H1 (cell line): ENCODE measurements around the gene SLX4. TPM values are rescaled to one million over a fixed set of nuclear protein-coding genes. Genes with fewer than 3 reads are reported as not detected.
A peak's percentile ranks its signal among the peaks of the same experiment; 100 is the strongest.

Source experiments
- CTCF ChIA-PET: fragments of 300-600 bp; sonication (Branson Sonifier 250); formaldehyde crosslinking; loops from one replicate; lab custom pipeline; 2021; ENCODE audit not compliant: partially characterized antibody; lab: Charles Lee
- POLR2A ChIA-PET: fragments of 300-600 bp; sonication (Branson Sonifier 250); formaldehyde crosslinking; loops from one replicate; lab custom pipeline; 2021; ENCODE audit warnings: inconsistent platforms; ENCODE audit not compliant: partially characterized antibody; lab: Charles Lee
- DNase-seq, 2 experiments: peaks; one replicate each; pipeline versions ENCODE4 v3.0.0 to v3.0.0-alpha.2; 2010 to 2022; ENCODE audit warnings: low spot score in 2 of 2, low read depth in 1 of 2, mixed read lengths in 1 of 2
- FAIRE-seq: peaks from 2 replicates; lab custom pipeline; 2011; peaks lifted over from hg19 to GRCh38; lab: Jason Lieb, UNC
- H2AFZ ChIP-seq: 2 replicates; pipeline ENCODE4 v1.8.1; 2012; ENCODE audit warnings: low read length, inconsistent platforms
- H2AK5ac ChIP-seq: 2 replicates; pipeline ENCODE4 v1.6.1; 2013; ENCODE audit warnings: low read depth, low read length
- H2BK120ac ChIP-seq: replicated peaks from 2 replicates; pipeline ENCODE3; 2013; ENCODE audit warnings: low read depth, low read length, inconsistent platforms
- H2BK12ac ChIP-seq: 2 replicates; pipeline ENCODE4 v1.6.1; 2013; ENCODE audit warnings: low read depth, low read length
- H2BK15ac ChIP-seq: 2 replicates; pipeline ENCODE4 v1.6.1; 2013; ENCODE audit warnings: low read length
- H2BK20ac ChIP-seq: 2 replicates; pipeline ENCODE4 v1.6.1; 2013; ENCODE audit warnings: low read length
- H2BK5ac ChIP-seq: 2 replicates; pipeline ENCODE4 v1.6.1; 2013; ENCODE audit warnings: low read depth, low read length
- H3K14ac ChIP-seq: 2 replicates; pipeline ENCODE4 v1.6.1; 2013; ENCODE audit warnings: inconsistent platforms; ENCODE audit not compliant: insufficient read length
- H3K18ac ChIP-seq: 2 replicates; pipeline ENCODE4 v1.6.1; 2013; ENCODE audit warnings: low read length; ENCODE audit errors: extremely low read depth
- H3K23ac ChIP-seq: 2 replicates; pipeline ENCODE4 v1.6.1; 2013; ENCODE audit warnings: inconsistent platforms; ENCODE audit not compliant: insufficient read length
- H3K23me2 ChIP-seq: 2 replicates; pipeline ENCODE4 v1.6.1; 2013; ENCODE audit warnings: low read depth, low read length
- H3K27ac ChIP-seq: 2 replicates; pipeline ENCODE4 v1.6.1; 2011; ENCODE audit warnings: low read depth, low read length, inconsistent platforms
- H3K27me3 ChIP-seq, 4 experiments: replicated peaks in 1 of 4; 1 replicate in 1 of 4; 2 replicates in 3 of 4; pipeline versions ENCODE4 v1.6.1 to v1.8.1; 2011 to 2013; ENCODE audit warnings: low read length in 3 of 4, mild to moderate bottlenecking in 3 of 4, inconsistent platforms in 2 of 4, mixed read lengths in 2 of 4, moderate library complexity in 1 of 4; ENCODE audit not compliant: control insufficient read depth in 3 of 4, insufficient read depth in 3 of 4; ENCODE audit errors: extremely low read depth in 1 of 4
- H3K36me3 ChIP-seq, 4 experiments: 2 replicates each; pipeline versions ENCODE4 v1.6.1 to v1.8.1; 2011 to 2013; ENCODE audit warnings: mild to moderate bottlenecking in 4 of 4, low read length in 3 of 4, moderate library complexity in 2 of 4, control low read depth in 1 of 4, inconsistent platforms in 1 of 4; ENCODE audit not compliant: insufficient read depth in 4 of 4, control insufficient read depth in 2 of 4
- H3K4ac ChIP-seq: replicated peaks from 2 replicates; pipeline ENCODE3; 2013; ENCODE audit warnings: low read length, low read depth, mixed read lengths, inconsistent platforms; ENCODE audit not compliant: insufficient read length
- H3K4me1 ChIP-seq, 4 experiments: replicated peaks in 1 of 4; 1 replicate in 1 of 4; 2 replicates in 3 of 4; pipeline versions ENCODE4 v1.6.1 to v1.8.1; 2011 to 2013; ENCODE audit warnings: low read length in 3 of 4, inconsistent platforms in 2 of 4, mixed read lengths in 1 of 4; ENCODE audit not compliant: insufficient read depth in 4 of 4, control insufficient read depth in 3 of 4
- H3K4me2 ChIP-seq, 2 experiments: 2 replicates each; pipeline versions ENCODE4 v1.6.1 to v1.8.1; 2011 to 2013; ENCODE audit warnings: low read depth in 2 of 2, low read length in 2 of 2, control low read depth in 1 of 2, inconsistent platforms in 1 of 2, mild to moderate bottlenecking in 1 of 2; ENCODE audit not compliant: insufficient read depth in 1 of 2
- H3K4me3 ChIP-seq, 4 experiments: fragments of 200-600, 300-600 bp in 1 of 4; sonication (generic), shearing (Covaris generic), sonication (Bioruptor Twin) in 1 of 4; 2 replicates each; pipeline versions ENCODE4 v1.5.1 to v1.8.1; 2011 to 2016; ENCODE audit warnings: low read length in 4 of 4, low read depth in 3 of 4, control low read depth in 2 of 4, inconsistent platforms in 2 of 4, mild to moderate bottlenecking in 2 of 4, mixed read lengths in 1 of 4, moderate library complexity in 1 of 4; ENCODE audit not compliant: insufficient read depth in 2 of 4; ENCODE audit errors: extremely low read depth in 1 of 4
- H3K56ac ChIP-seq: replicated peaks from 2 replicates; pipeline ENCODE3; 2013; ENCODE audit warnings: low read depth, mild to moderate bottlenecking, mixed read lengths, low read length, inconsistent platforms; ENCODE audit not compliant: insufficient read length
- H3K79me1 ChIP-seq: 2 replicates; pipeline ENCODE4 v1.6.1; 2013; ENCODE audit warnings: low read depth, low read length, control low read depth
- H3K79me2 ChIP-seq, 2 experiments: 2 replicates each; pipeline versions ENCODE4 v1.6.1 to v1.8.1; 2012 to 2013; ENCODE audit warnings: low read length in 2 of 2, mild to moderate bottlenecking in 2 of 2, inconsistent platforms in 1 of 2; ENCODE audit not compliant: insufficient read depth in 2 of 2, control insufficient read depth in 1 of 2
- H3K9ac ChIP-seq, 4 experiments: replicated peaks in 1 of 4; 1 replicate in 1 of 4; 2 replicates in 3 of 4; pipeline versions ENCODE4 v1.6.1 to v1.8.1; 2011 to 2013; ENCODE audit warnings: low read depth in 3 of 4, low read length in 3 of 4, control low read depth in 2 of 4, mild to moderate bottlenecking in 2 of 4, moderate library complexity in 2 of 4, inconsistent platforms in 1 of 4; ENCODE audit errors: extremely low read depth in 1 of 4
- H3K9me3 ChIP-seq, 2 experiments: 2 replicates each; pipeline versions ENCODE4 v1.6.1 to v1.8.1; 2012 to 2013; ENCODE audit warnings: mild to moderate bottlenecking in 2 of 2, moderate library complexity in 2 of 2, control low read depth in 1 of 2, inconsistent platforms in 1 of 2, low read depth in 1 of 2, low read length in 1 of 2, mixed read lengths in 1 of 2; ENCODE audit not compliant: insufficient read depth in 2 of 2
- H4K20me1 ChIP-seq, 2 experiments: replicated peaks in 1 of 2; 2 replicates each; pipeline versions ENCODE3 to v1.8.1; 2011 to 2013; ENCODE audit warnings: inconsistent platforms in 2 of 2, low read length in 2 of 2, mild to moderate bottlenecking in 1 of 2; ENCODE audit not compliant: insufficient read depth in 2 of 2, control insufficient read depth in 1 of 2
- H4K5ac ChIP-seq: 2 replicates; pipeline ENCODE4 v1.6.1; 2013; ENCODE audit warnings: low read length, low read depth, mixed read lengths, inconsistent platforms; ENCODE audit not compliant: insufficient read length
- H4K8ac ChIP-seq: 2 replicates; pipeline ENCODE4 v1.8.0; 2013; ENCODE audit warnings: mild to moderate bottlenecking, moderate library complexity, low read length, inconsistent platforms; ENCODE audit not compliant: insufficient read depth; ENCODE audit errors: extremely low read depth
- H4K91ac ChIP-seq: replicated peaks from 2 replicates; pipeline ENCODE3; 2013; ENCODE audit warnings: low read length, mixed read lengths, inconsistent platforms; ENCODE audit not compliant: insufficient read length
- CBX5 ChIP-seq: fragments of 300-800, 300-1000 bp; sonication (generic); IDR thresholded peaks from 2 replicates; pipeline ENCODE4 v1.7.1; 2016; ENCODE audit warnings: antibody characterized with exemption, low read length, low read depth
- JUND ChIP-seq: IDR thresholded peaks from 2 replicates; pipeline ENCODE4 v1.6.1; 2011; ENCODE audit warnings: mild to moderate bottlenecking, improper control_type of control experiment, low read length
- NANOG ChIP-seq: IDR thresholded peaks from 2 replicates; pipeline ENCODE4 v1.6.1; 2011; ENCODE audit warnings: low read length, low read depth, mild to moderate bottlenecking, inconsistent platforms; ENCODE audit not compliant: insufficient read depth, poor library complexity, severe bottlenecking
- POU5F1 ChIP-seq: IDR thresholded peaks from 2 replicates; pipeline ENCODE4 v1.6.1; 2011; ENCODE audit warnings: low read depth, mild to moderate bottlenecking, low read length, moderate library complexity
- RAD21 ChIP-seq, 2 experiments: IDR thresholded peaks in 1 of 2; conservative IDR thresholded peaks in 1 of 2; 2 replicates each; pipeline ENCODE4 v1.6.1; 2011; ENCODE audit warnings: low read depth in 2 of 2, low read length in 2 of 2, improper control_type of control experiment in 1 of 2, inconsistent platforms in 1 of 2, mild to moderate bottlenecking in 1 of 2, moderate library complexity in 1 of 2
- SIN3A ChIP-seq, 2 experiments: IDR thresholded peaks in 1 of 2; conservative IDR thresholded peaks in 1 of 2; 2 replicates each; pipeline ENCODE4 v1.6.1; 2011 to 2012; ENCODE audit warnings: low read length in 2 of 2, improper control_type of control experiment in 1 of 2, low read depth in 1 of 2, mild to moderate bottlenecking in 1 of 2
- TCF12 ChIP-seq: IDR thresholded peaks from 2 replicates; pipeline ENCODE4 v1.6.1; 2011; ENCODE audit warnings: low read depth, mild to moderate bottlenecking, low read length
- WGBS, 2 experiments: shearing (Covaris generic) in 1 of 2; methylation state at CpG; one replicate each; pipeline versions ENCODE4 v1.1.6 to v1.1.7; 2013 to 2015; ENCODE audit warnings: low lambda C conversion rate in 2 of 2, mixed read lengths in 2 of 2, inconsistent platforms in 1 of 2, low coverage in 1 of 2, missing lambda C conversion rate in 1 of 2; ENCODE audit not compliant: insufficient replicate concordance in 2 of 2, insufficient coverage in 1 of 2, insufficient read length in 1 of 2; ENCODE audit errors: extremely low coverage in 1 of 2, missing lambda C conversion rate in 1 of 2; 5-methylcytosine and 5-hydroxymethylcytosine counted together
- polyA plus RNA-seq, 7 experiments: library from polyadenylated mRNA; depleted of rRNA in 3 of 7; stranded (reverse) in 5 of 7; unstranded in 2 of 7; fragments of >200 nt in 5 of 7; fragments of 200-250 nt in 2 of 7; gene quantifications; 1 replicate in 5 of 7; 2 replicates in 1 of 7; 4 replicates in 1 of 7; pipeline versions ENCODE4 v1.2.1 to v1.2.3, GENCODE V29; 2011 to 2013; ENCODE audit warnings: missing spikeins in 2 of 7, mixed read lengths in 2 of 7
- total RNA-seq: library from RNA; stranded (reverse); fragmentation: NEBNext Ultra II Directional; extraction: Animal tissue kit (Norgen Biotek cat#: 25700); gene quantifications from 2 replicates; pipeline ENCODE4 v1.2.1, GENCODE V29; 2021

SLX4 gene
- total and polyA plus RNA-seq, 2 of the 8 experiments (the other 6 are each of a cell fraction or from before 2014, with no cell fraction given), result 4.4 to 11.4 TPM

DNA sequence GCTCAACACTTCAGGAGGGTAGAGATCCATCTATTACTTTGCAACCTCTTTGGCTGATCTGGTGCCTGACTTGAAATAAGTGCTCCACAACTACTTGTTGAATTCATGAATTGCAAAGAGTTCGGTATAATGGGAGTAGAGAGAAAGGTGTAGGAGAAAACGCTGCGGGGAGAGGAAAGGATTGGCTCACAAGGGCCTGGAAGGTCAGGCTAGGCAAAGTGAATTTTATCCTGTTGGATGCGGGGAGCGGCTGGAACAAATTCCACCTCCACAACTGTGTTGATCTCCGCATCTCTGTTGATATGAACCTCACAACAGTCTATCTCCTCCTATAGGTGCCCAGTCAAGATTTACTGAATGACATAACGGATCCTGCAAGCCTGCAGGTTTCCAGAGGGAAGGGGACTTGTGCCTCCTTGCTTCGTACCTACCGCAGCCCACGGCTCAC is 684 bp downstream of the SLX4 start:
- Histone ChIP-seq H3K18ac (no peak overlapping the region), H3K36me3 (peaks cover 0 to 6% (median 0%) of the 10 kb centered on the region in 4 experiments; a peak in 3 of 8 replicates), H3K79me2 (peaks cover 8 to 36% of the 10 kb centered on the region in 2 experiments), H3K23ac (no peak overlapping the region), H4K20me1 (peaks cover 0 to 2% of the 10 kb centered on the region in 2 experiments), H2BK5ac (no peak overlapping the region), H4K8ac (no peak overlapping the region), H2AFZ (peak overlapping the region; percentile 7; the same call in 1 of the 2 replicates), H3K27me3 (peaks cover 0 to 3% (median 0%) of the 10 kb centered on the region in 4 experiments; a peak in 1 of 7 replicates), H3K56ac (no peak overlapping the region), H3K9ac (peak overlapping the region in 2 of 4 experiments; percentile 10 to 24; a peak in 2 of 7 replicates), H2AK5ac (no peak overlapping the region), H3K4me1 (peaks cover 0 to 4% (median 0%) of the 10 kb centered on the region in 4 experiments; a peak in 3 of 7 replicates), H3K79me1 (peaks cover 7% of the 10 kb centered on the region; the same call in 1 of the 2 replicates), H4K91ac (no peak overlapping the region), H4K5ac (no peak overlapping the region), H3K23me2 (peaks cover 6% of the 10 kb centered on the region; the same call in 1 of the 2 replicates), H2BK120ac (no peak overlapping the region), H2BK12ac (no peak overlapping the region), H3K4me3 (peak overlapping the region; percentile 77 to 99 (median 80)), H3K27ac (no peak overlapping the region), H3K14ac (no peak overlapping the region), H3K9me3 (no peaks in the 10 kb centered on the region), H2BK15ac (no peak overlapping the region), H3K4me2 (peak overlapping the region; percentile 91 to 98), H3K4ac (no peak overlapping the region), H2BK20ac (no peak overlapping the region)
- ChIA-PET POLR2A (no interaction called here), CTCF (interaction anchor here (1.1 kb wide), 1 partner anchor 100 kb away, joined by 3 read pairs; no protein-coding TSS in a partner anchor)
- no peak for FAIRE-seq
- 12% methylated on average over 10 of the region's 10 CpGs; no CpG with 5 or more reads in 1 of the 2 experiments for WGBS, 2 experiments
- no peak for TF ChIP-seq CBX5
- TF ChIP-seq NANOG, result no peak
- no peak for TF ChIP-seq JUND
- no peak for TF ChIP-seq POU5F1
- no peak for TF ChIP-seq TCF12
- TF ChIP-seq RAD21 (IDR thresholded peaks at IDR 0.05 in 1 of 2, conservative IDR thresholded peaks at IDR 0.05 in 1 of 2; ENCODE audit: low read depth in 2 of 2, low read length in 2 of 2), result no peak
- TF ChIP-seq SIN3A (conservative IDR thresholded peaks at IDR 0.05 in 1 of 2, IDR thresholded peaks at IDR 0.05 in 1 of 2; ENCODE audit: low read depth in 1 of 2, low read length in 2 of 2), result 0 out of 4 replicates have a peak, but pooled peaks of 1 of the 2 experiments have one; percentile 9
- no peak for DNase-seq
